NCI-H187 (cell line): ENCODE results near the gene GLB1L.

Experiments
- DNase-seq, 2 experiments: peaks; one replicate each; lab custom pipeline; 2025; lab: John Stamatoyannopoulos, UW

Gene GLB1L

DNA sequence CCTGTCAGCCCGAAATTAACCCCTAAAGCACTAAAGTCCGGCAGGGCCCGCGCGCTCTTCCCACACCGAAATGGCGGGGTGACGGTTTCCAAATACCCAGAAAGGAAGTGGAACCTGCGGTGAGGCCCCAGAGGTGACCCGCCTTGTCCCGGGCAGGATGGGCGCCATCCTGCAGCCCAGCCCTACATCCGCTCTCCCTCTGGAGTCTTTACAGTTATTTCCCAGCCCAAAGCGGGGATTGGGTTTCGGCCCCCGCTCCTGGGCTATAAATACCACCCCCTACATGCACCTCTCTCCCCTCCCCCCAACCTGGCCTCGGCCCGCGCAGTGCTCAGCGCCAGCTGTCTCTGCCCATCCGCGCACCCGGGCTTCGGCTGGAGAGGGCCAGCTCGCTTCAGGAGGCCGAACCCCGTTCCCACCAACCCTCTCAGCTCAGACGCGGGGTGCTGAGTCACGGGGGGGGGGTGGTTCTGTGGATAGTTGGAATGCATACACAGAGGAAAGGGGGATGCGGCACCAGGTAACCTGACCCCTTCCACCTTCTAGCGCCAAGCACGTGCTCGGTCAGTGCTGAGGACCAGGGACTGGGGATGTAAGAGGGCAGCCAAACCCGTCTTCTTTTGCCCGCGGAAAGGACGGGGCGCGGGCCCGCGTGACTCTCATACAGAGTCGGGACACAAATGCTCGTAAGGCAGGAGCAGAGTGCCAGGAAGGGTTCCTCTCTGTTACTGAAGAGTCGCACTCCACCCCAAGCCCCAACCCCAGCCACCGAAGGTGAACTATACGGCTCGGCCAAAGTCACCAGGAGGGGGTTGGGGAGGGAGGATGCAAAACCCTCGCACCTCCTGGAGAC, 7.9 kb upstream of the GLB1L start, which contains the start of gene TUBA4B:
Gene TUBA4B, plus strand, starts transcription at position 344 of the 853 bp plus-strand sequence. Its CDS starts 165 bp downstream, at position 509.
- no peak for DNase-seq

DNA sequence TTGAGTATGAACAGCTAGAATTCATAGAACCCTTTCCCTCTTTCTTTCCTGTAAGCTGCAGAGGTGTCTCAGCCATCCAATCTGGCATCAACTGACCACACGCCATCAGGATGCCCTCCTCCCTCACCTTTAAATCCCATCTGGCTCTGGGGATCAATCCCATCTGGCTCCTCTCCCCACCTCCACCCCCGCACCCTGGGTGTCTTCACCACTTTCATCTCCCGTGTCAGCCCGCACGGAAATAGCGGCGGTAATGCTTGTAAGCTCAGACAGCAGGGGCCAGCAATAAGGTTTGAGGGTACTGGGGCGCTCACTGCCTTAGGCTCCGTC, 7.3 kb upstream of the GLB1L start:
- DNase-seq, result no peak

DNA sequence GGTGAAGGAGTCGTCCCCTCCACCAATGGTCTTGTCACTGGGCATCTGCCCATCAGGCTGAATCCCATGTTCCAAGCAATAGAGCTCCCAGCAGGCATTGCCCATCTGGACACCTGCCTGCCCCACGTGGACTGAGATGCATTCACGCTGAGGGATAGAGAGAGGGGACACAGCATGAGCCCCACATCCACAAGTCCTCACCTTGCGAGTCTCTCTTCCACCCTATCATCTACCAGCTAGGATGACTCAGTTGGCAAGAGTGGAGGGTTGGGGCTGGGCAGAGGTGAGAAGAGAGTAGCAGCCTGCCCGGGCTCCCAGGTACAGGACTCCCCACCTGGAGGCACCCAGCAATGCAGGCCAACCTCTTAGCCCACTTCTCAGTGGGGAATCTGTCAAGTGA, 6.8 kb upstream of the GLB1L start:
- no peak for DNase-seq

DNA sequence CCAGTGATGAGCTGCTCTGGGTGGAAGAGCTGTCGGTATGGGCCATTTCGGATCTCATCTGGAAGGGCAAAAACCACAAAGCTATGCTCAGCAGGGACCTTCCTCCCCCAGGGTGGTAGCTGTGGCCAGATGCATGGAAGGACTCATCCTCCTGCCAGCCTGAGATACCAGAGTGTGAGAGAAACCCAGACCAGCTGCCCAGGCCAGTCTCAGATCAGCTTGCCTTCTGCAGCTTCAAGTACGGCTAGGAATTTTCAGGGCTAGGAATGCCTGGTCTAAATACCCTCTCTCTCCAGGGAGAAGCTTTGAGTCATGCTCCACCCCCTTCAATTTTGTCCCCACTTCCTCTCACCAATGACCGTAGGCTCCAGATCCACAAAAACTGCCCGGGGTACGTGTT, 6.4 kb upstream of the GLB1L start:
- DNase-seq, result no peak

DNA sequence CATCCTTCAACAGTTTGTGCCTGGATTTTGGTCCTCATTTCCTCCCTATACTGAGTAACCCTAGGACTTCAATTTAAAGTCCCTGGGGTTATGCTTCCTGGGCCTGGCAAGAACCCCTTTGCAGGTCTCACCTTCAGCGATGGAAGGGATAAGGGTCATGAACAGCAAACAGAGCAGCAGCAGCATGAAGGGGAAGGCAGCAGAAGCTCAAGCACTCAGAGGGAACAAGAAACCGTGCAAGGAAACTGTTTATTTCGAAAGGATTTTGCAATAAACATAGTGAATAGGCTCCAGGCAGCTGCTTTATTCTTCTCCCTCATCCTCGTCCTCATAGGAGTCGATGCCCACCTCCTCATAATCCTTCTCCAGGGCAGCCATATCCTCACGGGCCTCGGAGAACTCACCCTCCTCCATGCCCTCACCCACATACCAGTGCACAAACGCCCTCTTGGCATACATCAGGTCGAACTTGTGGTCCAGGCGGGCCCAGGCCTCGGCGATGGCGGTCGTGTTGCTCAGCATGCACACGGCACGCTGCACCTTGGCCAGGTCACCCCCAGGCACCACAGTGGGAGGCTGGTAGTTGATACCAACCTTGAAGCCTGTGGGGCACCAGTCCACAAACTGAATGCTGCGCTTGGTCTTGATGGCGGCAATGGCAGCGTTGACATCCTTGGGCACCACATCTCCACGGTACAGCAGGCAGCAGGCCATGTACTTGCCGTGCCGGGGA, 5.0 kb upstream of the GLB1L start:
- no peak for DNase-seq

DNA sequence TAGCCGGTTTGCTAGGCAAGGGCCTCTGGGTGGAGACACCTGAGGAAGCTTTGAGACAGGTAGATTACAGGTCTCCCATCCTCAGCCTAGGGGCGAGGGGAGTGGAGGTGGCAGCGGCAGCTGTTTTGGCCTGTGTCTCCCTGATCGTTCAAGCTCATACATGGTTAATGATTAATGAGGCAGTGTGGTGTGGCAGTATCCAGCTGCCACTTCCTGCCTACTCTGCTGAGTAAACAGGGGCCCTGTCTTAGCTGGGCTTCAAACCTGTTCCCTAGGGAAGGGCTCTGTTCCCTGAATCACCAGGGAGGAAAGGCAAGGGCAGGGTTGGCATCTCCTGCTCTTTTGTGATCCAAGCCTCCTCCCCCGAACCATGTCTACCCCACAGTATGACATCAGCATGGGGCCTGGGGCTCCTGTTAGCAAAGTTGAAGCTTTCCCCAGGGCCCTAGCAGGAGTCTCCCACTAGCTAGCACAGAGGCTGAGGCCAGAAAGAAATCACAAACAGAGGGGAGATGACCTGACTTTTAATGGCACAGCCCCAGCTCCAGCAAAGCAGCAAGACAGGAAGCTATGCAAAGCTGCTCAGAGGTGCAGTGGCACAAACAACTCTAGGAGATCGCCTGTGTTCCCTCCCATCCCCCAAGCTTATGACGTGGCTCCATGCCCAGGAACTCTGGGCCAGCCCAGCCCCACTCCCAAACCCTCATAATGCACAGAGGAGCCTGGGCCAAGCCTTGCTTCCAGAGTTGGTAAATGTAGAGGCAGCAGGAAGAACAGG, 4.1 kb upstream of the GLB1L start:
- no peak for DNase-seq

DNA sequence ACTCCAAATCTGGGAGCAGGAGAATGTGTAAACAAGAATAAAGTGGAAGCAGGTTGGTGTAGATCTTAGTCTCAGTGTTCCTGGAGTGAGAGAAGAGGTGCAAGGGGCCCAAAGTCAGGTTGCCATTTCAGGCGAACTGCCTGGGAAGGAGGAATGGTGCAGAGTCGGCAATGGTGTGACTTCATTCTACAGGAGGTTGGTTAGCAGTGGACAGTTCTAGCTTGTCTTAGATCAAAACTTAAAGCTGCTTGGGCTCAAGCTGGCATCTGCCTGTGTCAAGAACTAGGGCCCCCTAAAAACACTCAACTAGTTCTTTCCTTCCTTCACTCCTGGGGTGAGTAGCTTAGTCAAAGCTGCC, 3.6 kb upstream of the GLB1L start:
- DNase-seq, result no peak

DNA sequence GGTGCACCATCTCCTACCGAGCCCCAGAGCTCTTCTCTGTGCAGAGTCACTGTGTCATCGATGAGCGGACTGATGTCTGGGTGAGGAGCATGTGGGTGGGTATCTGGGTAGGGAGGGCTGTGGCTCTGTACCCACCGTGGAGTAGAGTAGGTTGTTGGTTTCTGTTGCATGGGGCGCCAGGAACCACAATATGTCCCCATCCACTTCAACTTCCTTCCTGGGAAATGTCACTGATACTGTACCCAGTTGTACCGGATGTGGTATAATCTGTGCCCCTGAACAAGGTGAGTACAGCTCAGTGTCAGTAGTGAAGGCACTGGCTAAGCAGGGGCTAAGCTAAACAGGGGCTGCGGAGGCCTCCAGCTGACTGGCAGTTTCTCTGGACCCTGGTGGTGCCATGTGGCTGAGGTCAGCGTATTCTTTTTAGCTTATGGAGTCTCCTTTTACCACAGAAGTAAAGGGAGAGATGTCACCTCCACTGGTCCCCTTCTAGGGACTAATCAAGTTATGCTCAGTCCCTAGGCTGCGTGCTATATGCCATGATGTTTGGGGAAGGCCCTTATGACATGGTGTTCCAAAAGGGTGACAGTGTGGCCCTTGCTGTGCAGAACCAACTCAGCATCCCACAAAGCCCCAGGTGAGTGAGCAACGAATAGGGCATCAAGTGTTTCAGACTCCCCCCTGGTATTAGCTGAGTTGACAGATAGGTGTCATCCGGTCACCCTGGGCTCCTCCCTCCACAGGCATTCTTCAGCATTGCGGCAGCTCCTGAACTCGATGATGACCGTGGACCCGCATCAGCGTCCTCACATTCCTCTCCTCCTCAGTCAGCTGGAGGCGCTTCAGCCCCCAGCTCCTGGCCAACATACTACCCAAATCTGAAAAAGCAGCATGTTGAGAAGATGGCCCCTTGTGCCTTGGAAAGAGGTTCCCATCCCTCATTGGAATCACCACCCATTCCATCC, 2.7 kb upstream of the GLB1L start:
- no peak for DNase-seq

DNA sequence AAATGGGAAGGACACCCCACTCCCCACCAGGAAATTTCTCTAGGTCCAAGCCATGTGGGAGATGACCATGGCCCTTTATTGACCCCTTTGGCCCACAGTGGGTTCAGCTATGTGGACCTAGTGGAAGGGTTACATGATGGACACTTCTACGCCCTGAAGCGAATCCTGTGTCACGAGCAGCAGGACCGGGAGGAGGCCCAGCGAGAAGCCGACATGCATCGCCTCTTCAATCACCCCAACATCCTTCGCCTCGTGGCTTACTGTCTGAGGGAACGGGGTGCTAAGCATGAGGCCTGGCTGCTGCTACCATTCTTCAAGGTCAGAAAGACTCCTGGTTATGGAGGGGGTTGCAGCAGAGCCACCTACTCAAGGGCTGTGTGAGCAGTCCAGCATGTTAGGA, 1.3 kb upstream of the GLB1L start:
- DNase-seq, result no peak

DNA sequence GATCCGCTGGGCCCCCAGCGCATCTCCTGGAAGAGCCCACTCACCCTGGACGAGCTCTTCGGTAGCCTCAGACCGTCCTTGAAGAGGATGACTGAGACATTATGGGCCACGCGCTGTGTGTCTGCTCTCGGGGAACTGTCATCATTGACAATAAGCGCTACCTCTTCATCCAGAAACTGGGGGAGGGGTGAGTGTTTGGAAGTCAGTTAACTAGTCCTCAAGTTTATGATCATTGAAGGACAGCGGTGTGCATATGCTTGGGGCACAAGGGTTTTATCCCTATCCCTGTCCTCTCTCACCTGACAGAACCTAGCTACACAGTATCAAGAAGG, 621 bp upstream of the GLB1L start:
- no peak for DNase-seq

DNA sequence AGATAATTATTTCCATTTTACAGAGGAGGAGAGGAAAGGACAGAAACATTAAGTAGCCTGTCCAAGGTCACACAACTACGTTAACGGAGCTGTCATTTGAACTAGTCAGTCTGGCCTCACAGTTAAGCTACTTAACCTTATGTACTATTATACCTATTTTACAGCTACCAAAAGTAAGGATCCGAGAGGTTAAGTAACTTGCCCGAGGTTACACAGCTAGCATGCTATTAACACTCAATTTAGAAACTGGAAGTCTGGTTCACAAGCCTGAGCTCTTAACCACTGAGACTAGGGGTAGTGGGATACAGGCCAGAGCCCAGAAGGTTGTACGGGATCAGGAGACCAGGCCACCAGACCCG, 476 bp downstream of the GLB1L start:
- no peak for DNase-seq

DNA sequence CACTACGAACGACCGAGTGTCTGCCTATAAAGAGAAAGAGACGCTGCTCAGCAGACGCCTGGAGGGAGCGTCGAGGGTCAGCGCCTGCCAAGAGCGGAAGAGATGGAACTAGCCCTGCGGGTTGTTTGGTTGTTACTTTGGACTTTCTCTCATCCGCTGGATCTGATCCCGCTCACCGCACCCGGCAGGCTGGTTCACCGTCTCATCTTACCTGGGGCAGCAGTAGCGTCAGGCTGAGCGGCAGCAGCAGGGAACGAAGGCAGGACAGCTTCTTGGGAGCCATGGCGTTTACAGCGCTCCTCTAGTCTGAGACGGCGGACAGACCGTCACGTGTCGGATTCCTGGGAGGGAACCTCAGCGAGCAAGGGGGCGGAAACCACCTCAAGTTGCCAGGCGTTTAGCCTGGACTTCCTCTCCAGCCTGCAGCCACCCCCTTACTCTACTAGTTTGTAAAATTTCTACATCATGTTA, 1.9 kb downstream of the GLB1L start:
- no peak for DNase-seq

DNA sequence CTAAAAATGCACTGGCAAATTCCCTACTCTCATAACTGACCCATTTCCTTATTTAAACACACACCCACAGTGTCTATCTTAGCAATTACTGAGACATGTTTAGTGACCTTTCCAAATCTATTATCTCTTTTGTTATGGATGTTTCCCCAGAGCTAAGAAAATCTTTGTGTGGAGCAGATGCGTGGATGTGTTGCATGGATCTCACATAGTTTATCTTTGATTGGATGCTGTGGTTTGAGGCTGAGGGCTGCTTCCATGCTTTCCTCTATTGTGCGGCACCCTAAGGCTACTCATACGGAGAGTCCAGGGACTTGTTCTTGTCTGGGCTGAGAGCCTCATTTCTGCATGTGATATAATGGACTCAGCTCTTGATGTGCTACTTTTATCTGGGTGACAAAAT, 10.9 kb downstream of the GLB1L start:
- no peak for DNase-seq

DNA sequence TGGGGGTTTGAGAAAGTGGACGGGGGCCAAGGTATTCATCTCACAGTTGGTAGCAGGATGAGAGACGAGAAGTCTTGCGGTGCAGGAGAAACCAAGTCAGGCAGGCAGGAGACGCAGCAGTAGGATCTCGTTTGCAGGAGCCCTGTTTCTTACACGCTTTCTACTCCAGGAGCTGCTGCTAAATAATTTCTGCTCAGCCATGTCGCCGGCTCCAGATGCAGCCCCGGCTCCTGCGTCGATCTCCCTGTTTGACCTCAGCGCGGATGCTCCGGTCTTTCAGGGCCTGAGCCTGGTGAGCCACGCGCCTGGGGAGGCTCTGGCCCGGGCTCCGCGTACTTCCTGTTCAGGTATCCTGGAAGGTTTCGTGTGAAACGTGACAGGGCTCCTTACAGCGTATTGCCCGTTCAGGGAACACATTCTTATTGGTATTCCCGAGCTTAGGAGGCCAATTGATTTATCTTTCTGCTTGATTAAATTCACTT, 15.1 kb downstream of the GLB1L start:
- no peak for DNase-seq

DNA sequence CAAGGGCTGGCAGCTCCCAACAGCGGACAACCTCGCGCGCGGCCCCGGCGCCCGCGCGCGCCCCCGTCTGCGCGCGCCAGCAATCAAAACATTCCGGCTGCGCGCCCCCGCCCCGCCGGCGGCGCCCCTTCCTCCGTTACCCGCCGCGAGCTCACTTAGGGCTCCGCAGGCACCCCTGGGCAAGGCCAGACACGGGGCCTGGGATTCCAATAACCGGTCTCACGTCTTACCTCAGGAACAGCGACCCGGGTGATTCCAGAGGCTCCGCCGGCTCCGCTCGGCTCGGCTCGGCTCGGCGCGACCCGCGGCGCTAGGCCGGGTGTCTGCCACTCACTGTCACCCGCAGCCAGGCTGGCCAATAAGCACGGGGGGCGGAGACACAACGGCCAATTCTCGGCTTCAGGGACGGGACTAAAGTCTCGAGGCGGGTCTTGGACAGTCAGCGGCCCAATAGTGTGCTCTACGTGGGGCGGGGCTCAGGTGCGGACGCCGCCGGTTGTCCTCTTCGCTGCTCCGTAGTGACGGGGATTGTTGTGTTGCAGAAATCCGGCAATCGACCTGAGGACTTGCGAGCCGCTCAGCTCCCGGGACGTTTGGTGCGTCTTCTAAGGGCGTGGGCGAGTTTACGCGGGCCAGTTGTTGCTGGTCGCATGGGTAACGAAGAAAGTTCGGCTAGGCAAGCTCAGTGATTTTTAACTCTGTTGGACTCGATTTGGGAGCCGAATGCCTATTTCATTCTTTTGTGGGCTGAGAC, 15.8 kb downstream of the GLB1L start, which contains the start of the genes ANKZF1 and ATG9A:
Gene ANKZF1, plus strand, starts transcription at position 502 of the 754 bp plus-strand sequence. CDS start 452 bp downstream, outside the sequence.
Gene ATG9A, minus strand, starts transcription at position 332 of the 754 bp plus-strand sequence. CDS start 1,612 bp downstream, outside the sequence.
- peak; percentile 64 to 83 for DNase-seq

DNA sequence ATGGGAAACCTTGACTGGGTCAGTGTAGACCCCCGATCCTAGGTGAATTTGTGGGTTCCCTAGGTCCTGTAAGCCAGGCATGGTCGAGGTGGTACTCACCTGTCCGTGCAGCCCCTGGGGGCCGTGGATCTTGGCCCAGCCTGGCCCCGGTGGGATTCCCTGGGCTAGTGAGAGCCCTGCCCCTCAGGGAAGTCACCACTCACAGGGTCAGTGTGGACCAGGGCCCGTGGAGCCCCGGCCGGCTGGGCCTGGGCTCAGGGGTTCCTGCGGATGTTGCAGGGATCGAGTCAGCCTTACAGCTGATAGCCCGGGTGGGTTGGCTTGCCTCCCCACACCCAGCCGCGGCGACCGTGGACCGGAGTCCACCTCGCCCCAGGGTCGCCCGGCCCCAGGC, 16.3 kb downstream of the GLB1L start:
- no peak for DNase-seq

DNA sequence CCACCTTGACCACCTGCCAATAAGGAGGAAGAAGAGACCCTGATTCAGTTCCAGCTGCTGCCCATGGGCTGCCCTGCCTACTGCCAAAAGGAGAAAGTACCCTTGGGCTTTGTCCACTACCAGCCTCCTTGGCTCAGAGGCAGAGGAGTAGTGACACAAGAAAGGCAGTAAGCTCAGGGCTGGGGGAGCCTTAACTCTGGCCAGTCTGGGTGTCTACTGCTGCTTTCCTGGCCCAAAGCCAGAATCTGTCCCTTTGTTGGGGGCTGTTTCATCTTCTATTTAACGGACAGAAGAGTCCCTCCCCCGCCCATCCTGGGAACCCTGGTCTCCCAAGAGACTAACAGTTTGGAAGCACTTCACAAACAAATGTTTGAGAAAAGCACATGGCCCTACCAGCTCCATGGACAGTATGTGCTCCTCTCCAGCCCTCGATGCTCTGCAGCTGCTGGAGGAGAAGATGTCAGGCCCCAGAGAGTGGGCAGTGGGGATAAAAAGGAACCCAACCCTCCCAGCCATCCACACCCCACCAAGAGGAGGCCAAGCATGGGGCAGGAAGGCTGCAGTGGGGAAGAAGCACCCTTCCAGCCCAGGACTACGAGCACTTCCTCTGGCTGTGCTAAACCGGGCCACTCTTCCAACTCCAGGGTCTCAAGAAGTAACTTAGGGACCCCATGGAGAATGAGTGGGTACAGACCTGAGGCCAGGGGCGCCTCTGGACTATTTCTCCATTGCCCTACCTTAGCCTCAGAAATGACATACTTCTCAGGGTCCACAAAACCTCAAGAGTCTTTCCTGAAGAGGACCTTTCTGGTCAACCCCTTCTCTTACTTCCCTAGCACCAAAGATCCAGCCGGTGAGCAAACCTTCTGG, 17.0 kb downstream of the GLB1L start:
- DNase-seq, result no peak

DNA sequence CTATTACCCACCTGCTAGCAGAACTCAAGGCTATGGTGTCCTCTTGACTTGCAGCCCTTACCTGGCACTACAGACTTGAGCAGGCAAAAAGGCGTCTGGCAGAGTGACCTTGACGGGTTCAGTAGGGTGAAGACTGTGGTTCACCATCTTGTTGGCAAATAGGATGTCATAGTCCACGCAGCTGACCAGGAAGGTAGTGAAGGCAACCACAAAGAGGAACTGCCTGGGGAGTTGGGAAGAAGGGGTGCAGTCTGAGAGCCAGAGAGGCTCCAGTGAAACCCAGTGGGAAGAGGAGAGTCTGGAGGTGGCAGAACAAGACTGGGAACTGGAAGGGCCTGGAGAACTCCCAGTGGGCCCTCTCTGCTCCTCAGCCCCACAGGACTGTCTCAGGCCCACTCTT, 19.9 kb downstream of the GLB1L start:
- DNase-seq, result no peak

DNA sequence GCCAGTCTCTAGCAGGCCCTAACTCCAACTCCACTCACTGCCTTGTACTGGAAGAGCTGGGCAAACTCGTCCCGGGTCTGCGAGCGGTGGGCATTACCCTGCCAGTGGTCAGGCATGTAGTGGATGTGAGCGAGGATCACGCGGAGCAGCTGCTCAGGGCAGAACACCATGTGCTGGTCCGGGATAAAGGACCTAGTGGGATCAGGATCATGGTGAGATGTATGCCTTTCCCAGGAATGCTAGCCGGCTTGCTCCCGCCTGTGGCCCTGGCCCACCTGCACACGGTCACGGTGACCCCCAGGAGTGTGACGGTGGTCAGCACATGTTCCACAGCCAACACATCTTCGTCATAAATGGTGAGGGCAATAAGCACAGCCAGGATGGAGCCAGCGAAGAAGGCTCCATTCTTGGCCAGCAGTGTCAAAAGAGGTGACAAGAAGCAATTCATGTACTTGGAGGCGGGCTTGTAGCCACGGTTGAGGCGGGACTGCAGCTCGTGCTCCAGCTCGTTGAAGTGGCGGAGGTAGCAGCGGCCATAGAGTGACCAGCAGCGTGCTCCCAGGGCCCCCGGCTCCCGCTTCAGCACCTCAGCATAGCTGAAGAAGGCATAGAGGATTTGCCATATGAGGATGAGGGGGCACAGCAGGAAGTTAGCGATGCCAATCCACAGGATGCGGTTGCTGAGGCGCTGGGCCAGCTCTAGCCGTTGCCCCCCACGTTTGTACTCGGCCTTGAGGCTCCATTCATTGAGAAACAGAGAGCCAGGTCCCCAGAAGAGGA, 21.2 kb downstream of the GLB1L start:
- no peak for DNase-seq
